GM21390 (cell line): ENCODE data around the gene LRIG2.
A peak's percentile ranks its signal among the peaks of the same experiment; 100 is the strongest.
"Not testable (repeated sequence)": the region's sequence is repeated elsewhere in the genome, so short reads cannot be mapped to it uniquely, and the experiment has no call there.

Source experiments
- ATAC-seq: cut with Tn5 transposase; IDR thresholded peaks from one replicate; pipeline ENCODE4 v1.9.1; 2021; ENCODE audit not compliant: unreplicated experiment

The LRIG2 gene

GRCh38 chr1:113125517-113125916 lies 52.5 kb downstream of the LRIG2 start:
- no peak for ATAC-seq

- no peak for ATAC-seq
Observed at GRCh38 chr1:113126207-113126606, 53.2 kb downstream of the LRIG2 start.

- no peak for ATAC-seq
Observed at GRCh38 chr1:113128116-113128515, 55.1 kb downstream of the LRIG2 start.

GRCh38 chr1:113129529-113130185 lies 56.7 kb downstream of the LRIG2 start:
- ATAC-seq: no peak

- no peak for ATAC-seq
Observed at GRCh38 chr1:113133038-113133437, 60.0 kb downstream of the LRIG2 start.

GRCh38 chr1:113133759-113134158 lies 60.8 kb downstream of the LRIG2 start:
- ATAC-seq: no peak

GRCh38 chr1:113135460-113135859 lies 62.5 kb downstream of the LRIG2 start:
- ATAC-seq: no peak

- no peak for ATAC-seq
Observed at GRCh38 chr1:113136476-113136875, 63.5 kb downstream of the LRIG2 start.

GRCh38 chr1:113137563-113137962 lies 64.6 kb downstream of the LRIG2 start:
- ATAC-seq: no peak

- no peak for ATAC-seq
Observed at GRCh38 chr1:113138778-113139177, 65.8 kb downstream of the LRIG2 start.

- no peak for ATAC-seq
Observed at GRCh38 chr1:113140176-113140575, 67.2 kb downstream of the LRIG2 start.

- peak; percentile 73 for ATAC-seq
Observed at GRCh38 chr1:113140588-113141446, 67.8 kb downstream of the LRIG2 start.

- no peak for ATAC-seq
Observed at GRCh38 chr1:113141650-113142473, 68.9 kb downstream of the LRIG2 start.

- ATAC-seq: no peak
Observed at GRCh38 chr1:113142791-113143190, 69.8 kb downstream of the LRIG2 start.

- ATAC-seq: no peak
Observed at GRCh38 chr1:113146242-113147072, 73.5 kb downstream of the LRIG2 start.

GRCh38 chr1:113147073-113147625 lies 74.2 kb downstream of the LRIG2 start:
- no peak for ATAC-seq

GRCh38 chr1:113147826-113148225 lies 74.8 kb downstream of the LRIG2 start:
- no peak for ATAC-seq

GRCh38 chr1:113150494-113150893 lies 77.5 kb downstream of the LRIG2 start:
- not testable (repeated sequence) for ATAC-seq

- no peak for ATAC-seq
Observed at GRCh38 chr1:113153116-113153803, 80.3 kb downstream of the LRIG2 start.

- no peak for ATAC-seq
Observed at GRCh38 chr1:113156368-113156767, 83.4 kb downstream of the LRIG2 start.
